IMR-90 (cell line): ENCODE data around the gene ROPN1B.
"Not testable (repeated sequence)": the region's sequence is repeated elsewhere in the genome, so short reads cannot be mapped to it uniquely, and the experiment has no call there.

Experiments
- BHLHE40 ChIP-seq: fragments of 150-350 bp; IDR thresholded peaks from 2 replicates; pipeline ENCODE4 v1.6.1; 2016; ENCODE audit warnings: mild to moderate bottlenecking, low read depth, low read length
- CEBPB ChIP-seq: IDR thresholded peaks from 2 replicates; pipeline ENCODE4 v1.6.1; 2012; ENCODE audit warnings: low read depth, low read length, improper control_type of control experiment
- CHD1 ChIP-seq: IDR thresholded peaks from 2 replicates; pipeline ENCODE4 v1.6.1; 2012; ENCODE audit warnings: low read depth, low read length, improper control_type of control experiment
- ELK1 ChIP-seq: fragments of 150-350 bp; IDR thresholded peaks from 2 replicates; pipeline ENCODE4 v1.6.1; 2016; ENCODE audit warnings: low read depth, mild to moderate bottlenecking, low read length, moderate library complexity, borderline replicate concordance
- FOS ChIP-seq: fragments of 150-350 bp; IDR thresholded peaks from 2 replicates; pipeline ENCODE4 v1.6.1; 2016; ENCODE audit warnings: low read depth, low read length
- MAFK ChIP-seq: IDR thresholded peaks from 2 replicates; pipeline ENCODE4 v1.6.1; 2012; ENCODE audit warnings: low read depth, low read length, improper control_type of control experiment
- POLR2A ChIP-seq: IDR thresholded peaks from 2 replicates; pipeline ENCODE4 v1.6.1; 2012; ENCODE audit warnings: mild to moderate bottlenecking, low read depth, low read length
- RAD21 ChIP-seq: IDR thresholded peaks from 2 replicates; pipeline ENCODE4 v1.6.1; 2012; ENCODE audit warnings: low read length, improper control_type of control experiment
- RCOR1 ChIP-seq: IDR thresholded peaks from 2 replicates; pipeline ENCODE4 v1.6.1; 2012; ENCODE audit warnings: mild to moderate bottlenecking, low read length, improper control_type of control experiment; ENCODE audit not compliant: insufficient replicate concordance
- RFX5 ChIP-seq: IDR thresholded peaks from 2 replicates; pipeline ENCODE4 v1.8.0; 2012; ENCODE audit warnings: low read depth, mild to moderate bottlenecking, low read length, moderate library complexity
- SMC3 ChIP-seq: fragments of 150-350 bp; IDR thresholded peaks from 2 replicates; pipeline ENCODE4 v1.6.1; 2016; ENCODE audit warnings: low read depth, mild to moderate bottlenecking, antibody characterized with exemption, low read length, moderate library complexity
- USF2 ChIP-seq: fragments of 150-350 bp; IDR thresholded peaks from 2 replicates; pipeline ENCODE4 v1.6.1; 2017; ENCODE audit warnings: mild to moderate bottlenecking, antibody characterized with exemption, low read length, low read depth
- TF ChIP-seq, protein P1 (sequence below): conservative IDR thresholded peaks from 2 replicates; pipeline ENCODE4 v1.5.1; 2012; ENCODE audit warnings: mild to moderate bottlenecking, low read depth, low read length, improper control_type of control experiment

GRCh38 chr3:125996751-125997150 lies 27.8 kb downstream of the ROPN1B start:
- TF ChIP-seq RCOR1, POLR2A, MAFK, USF2, RFX5, RAD21, BHLHE40, SMC3, CHD1, ELK1, FOS, CEBPB: not testable (repeated sequence)
- TF ChIP-seq, protein P1, sequence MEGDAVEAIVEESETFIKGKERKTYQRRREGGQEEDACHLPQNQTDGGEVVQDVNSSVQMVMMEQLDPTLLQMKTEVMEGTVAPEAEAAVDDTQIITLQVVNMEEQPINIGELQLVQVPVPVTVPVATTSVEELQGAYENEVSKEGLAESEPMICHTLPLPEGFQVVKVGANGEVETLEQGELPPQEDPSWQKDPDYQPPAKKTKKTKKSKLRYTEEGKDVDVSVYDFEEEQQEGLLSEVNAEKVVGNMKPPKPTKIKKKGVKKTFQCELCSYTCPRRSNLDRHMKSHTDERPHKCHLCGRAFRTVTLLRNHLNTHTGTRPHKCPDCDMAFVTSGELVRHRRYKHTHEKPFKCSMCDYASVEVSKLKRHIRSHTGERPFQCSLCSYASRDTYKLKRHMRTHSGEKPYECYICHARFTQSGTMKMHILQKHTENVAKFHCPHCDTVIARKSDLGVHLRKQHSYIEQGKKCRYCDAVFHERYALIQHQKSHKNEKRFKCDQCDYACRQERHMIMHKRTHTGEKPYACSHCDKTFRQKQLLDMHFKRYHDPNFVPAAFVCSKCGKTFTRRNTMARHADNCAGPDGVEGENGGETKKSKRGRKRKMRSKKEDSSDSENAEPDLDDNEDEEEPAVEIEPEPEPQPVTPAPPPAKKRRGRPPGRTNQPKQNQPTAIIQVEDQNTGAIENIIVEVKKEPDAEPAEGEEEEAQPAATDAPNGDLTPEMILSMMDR: not testable (repeated sequence)
